ENCODE measurements around the gene BTBD16. TPM values are rescaled to one million over a fixed set of nuclear protein-coding genes. Genes with fewer than 3 reads are reported as not detected.

BTBD16 gene
- total and polyA plus RNA-seq, 3 experiments from 2014 or later, result not detected

DNA sequence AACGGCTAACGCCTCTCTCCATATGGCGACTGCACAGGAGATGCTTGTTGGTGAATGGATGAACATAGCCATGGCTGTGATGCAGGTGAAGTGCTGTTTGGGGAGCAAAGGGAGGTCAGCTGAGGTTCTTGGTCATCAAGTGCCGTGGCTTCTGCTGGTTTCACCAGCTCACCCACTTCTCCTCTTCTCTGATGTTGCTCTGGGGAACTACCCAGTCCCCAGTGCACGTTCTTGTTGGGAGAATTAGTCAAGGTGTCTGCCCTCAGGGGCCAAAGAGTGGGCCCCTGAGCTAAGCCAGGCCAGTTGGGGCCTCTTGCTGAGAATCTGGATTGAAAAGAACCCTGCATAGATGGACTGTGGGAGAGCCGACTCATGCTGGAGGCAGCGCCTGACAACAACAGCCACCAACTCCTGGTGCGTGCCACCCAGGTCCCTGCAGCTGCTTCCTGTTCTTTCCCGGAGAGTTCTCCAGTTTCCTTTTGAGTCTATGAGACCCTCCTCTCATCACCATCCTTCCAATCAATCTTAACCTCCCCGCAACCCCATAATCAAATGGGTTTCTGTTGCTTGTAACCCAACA lies 3.0 kb downstream of the BTBD16 start:
- POLR2A ChIA-PET, result no interaction called here
- H3K4me1 Mint-ChIP-seq, result no peaks in the 10 kb centered on the region

GRCh38 chr10:122276611-122277208 lies 5.6 kb downstream of the BTBD16 start:
- H3K9me3 ChIP-seq (ENCODE audit: low read length), result no peaks in the 10 kb centered on the region
- DNase-seq, result no peak
- no peak overlapping the region for H3K4me3 ChIP-seq (ENCODE audit: low read length)
- Mint-ChIP-seq H3K4me3 (no peak overlapping the region), H3K36me3 (no peaks in the 10 kb centered on the region), H3K4me1 (no peaks in the 10 kb centered on the region), H3K27ac (no peak overlapping the region), H3K9me3 (no peaks in the 10 kb centered on the region), H3K27me3 (peaks cover 7 to 22% of the 10 kb centered on the region in 2 donors)
- ChIA-PET CTCF (interaction anchor here (1.5 kb wide), 1 partner anchor 9 kb away, joined by 6 read pairs; no protein-coding TSS in a partner anchor), POLR2A (no interaction called here)
- no peaks in the 10 kb centered on the region for H3K4me1 ChIP-seq (ENCODE audit: insufficient read depth, low read length)
- no peaks in the 10 kb centered on the region for H3K36me3 ChIP-seq (ENCODE audit: insufficient read depth, low read length)
- H3K27ac ChIP-seq (ENCODE audit: low read depth, low read length), result no peak overlapping the region
- H3K27me3 ChIP-seq (ENCODE audit: insufficient read depth, low read length, poor library complexity, severe bottlenecking), result no peaks in the 10 kb centered on the region

More for the DNA sequence above, 3.0 kb downstream of the BTBD16 start:
- Histone ChIP-seq H3K27ac (ENCODE audit: low read depth, low read length) (no peak overlapping the region), H3K4me3 (ENCODE audit: low read length) (no peak overlapping the region), H3K9me3 (ENCODE audit: low read length) (no peaks in the 10 kb centered on the region), H3K27me3 (ENCODE audit: insufficient read depth, low read length, poor library complexity, severe bottlenecking) (no peaks in the 10 kb centered on the region), H3K4me1 (ENCODE audit: insufficient read depth, low read length) (no peaks in the 10 kb centered on the region), H3K36me3 (ENCODE audit: insufficient read depth, low read length) (no peaks in the 10 kb centered on the region)
- Mint-ChIP-seq H3K27ac (no peak overlapping the region), H3K36me3 (no peaks in the 10 kb centered on the region), H3K27me3 (peaks cover 7 to 17% of the 10 kb centered on the region in 2 donors), H3K4me3 (no peak overlapping the region), H3K9me3 (no peaks in the 10 kb centered on the region)
- CTCF ChIA-PET, result no interaction called here
- DNase-seq, result no peak

DNA sequence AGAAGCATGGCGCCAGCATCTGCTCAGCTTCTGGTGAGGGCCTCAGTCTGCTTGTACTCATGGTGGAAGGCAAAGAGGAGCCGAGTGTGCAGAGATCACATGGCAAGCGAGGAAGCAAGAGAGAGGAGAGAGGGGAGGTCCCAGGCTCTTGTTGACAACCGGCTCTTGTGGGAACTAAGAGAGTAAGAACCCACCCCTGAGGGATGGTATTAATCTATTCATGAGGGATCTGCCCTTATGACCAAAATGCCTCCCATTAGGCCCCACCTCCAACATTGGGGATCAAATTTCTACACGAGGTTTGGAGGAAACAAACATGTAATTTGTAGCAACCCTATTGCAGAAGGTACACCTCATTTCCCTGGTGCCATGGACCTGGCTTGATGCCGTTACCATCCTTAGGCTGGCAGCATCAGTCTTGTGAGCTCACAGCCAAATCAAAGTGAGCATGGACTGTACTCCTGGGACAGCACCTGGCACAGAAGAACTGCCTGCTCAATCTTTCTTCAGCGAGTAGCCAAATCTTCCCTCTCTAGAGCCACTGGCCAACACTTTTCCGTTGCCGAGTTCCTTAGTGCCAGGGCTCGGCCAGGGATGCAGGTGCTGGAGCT lies 6.5 kb downstream of the BTBD16 start:
- Histone ChIP-seq H3K36me3 (ENCODE audit: insufficient read depth, low read length) (no peaks in the 10 kb centered on the region), H3K27ac (ENCODE audit: low read depth, low read length) (no peak overlapping the region), H3K9me3 (ENCODE audit: low read length) (no peaks in the 10 kb centered on the region), H3K4me1 (ENCODE audit: insufficient read depth, low read length) (no peaks in the 10 kb centered on the region), H3K27me3 (ENCODE audit: insufficient read depth, low read length, poor library complexity, severe bottlenecking) (no peaks in the 10 kb centered on the region), H3K4me3 (ENCODE audit: low read length) (no peak overlapping the region)
- Mint-ChIP-seq H3K4me3 (no peak overlapping the region), H3K27me3 (peaks cover 9 to 27% of the 10 kb centered on the region in 2 donors), H3K4me1 (no peaks in the 10 kb centered on the region), H3K9me3 (no peaks in the 10 kb centered on the region), H3K36me3 (no peaks in the 10 kb centered on the region), H3K27ac (no peak overlapping the region)
- ChIA-PET POLR2A (no interaction called here), CTCF (interaction anchor here (1.5 kb wide), 1 partner anchor 10 kb away, joined by 6 read pairs; no protein-coding TSS in a partner anchor)
- DNase-seq, result no peak

DNA sequence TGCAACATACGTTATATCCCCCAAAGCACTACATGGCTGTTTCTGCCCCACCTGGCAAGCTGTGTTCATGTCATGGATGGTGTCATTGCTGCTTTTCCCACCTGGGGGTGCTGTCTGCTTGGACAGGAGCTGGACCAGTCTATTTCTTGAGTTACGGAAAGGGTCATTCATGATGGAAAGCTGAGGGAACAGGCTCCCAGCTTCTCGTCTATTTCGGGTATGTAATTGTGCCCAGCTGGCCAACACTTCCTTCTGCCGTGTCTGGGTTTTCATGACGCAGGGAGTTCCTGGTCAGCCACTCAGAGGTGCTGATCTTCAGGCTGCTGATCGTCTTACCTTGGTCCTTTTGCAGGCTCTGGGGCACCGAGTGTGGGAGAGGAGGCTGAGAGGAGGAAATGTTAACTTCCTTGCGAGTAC lies 8.6 kb downstream of the BTBD16 start:
- POLR2A ChIA-PET, result no interaction called here
- Histone ChIP-seq H3K27me3 (ENCODE audit: insufficient read depth, low read length, poor library complexity, severe bottlenecking) (no peaks in the 10 kb centered on the region), H3K36me3 (ENCODE audit: insufficient read depth, low read length) (no peaks in the 10 kb centered on the region), H3K27ac (ENCODE audit: low read depth, low read length) (no peak overlapping the region), H3K4me3 (ENCODE audit: low read length) (no peak overlapping the region), H3K9me3 (ENCODE audit: low read length) (no peaks in the 10 kb centered on the region), H3K4me1 (ENCODE audit: insufficient read depth, low read length) (no peaks in the 10 kb centered on the region)
- H3K27me3 Mint-ChIP-seq, result peaks cover 7 to 28% of the 10 kb centered on the region in 2 donors
- H3K9me3 Mint-ChIP-seq, result no peaks in the 10 kb centered on the region
- no peak for DNase-seq
- CTCF ChIA-PET, result interaction anchor here (1.0 to 2.0 kb wide), 2 partner anchors 11 to 72 kb away, joined by 3 to 9 read pairs; no protein-coding TSS in a partner anchor
- peak overlapping the region in 1 of 7 donors; percentile 10 for H3K4me3 Mint-ChIP-seq
- no peak overlapping the region for H3K27ac Mint-ChIP-seq
- no peaks in the 10 kb centered on the region for H3K4me1 Mint-ChIP-seq
- H3K36me3 Mint-ChIP-seq, result no peaks in the 10 kb centered on the region

- Histone ChIP-seq H3K27ac (ENCODE audit: low read depth, low read length) (no peak overlapping the region), H3K9me3 (ENCODE audit: low read length) (no peaks in the 10 kb centered on the region), H3K4me1 (ENCODE audit: insufficient read depth, low read length) (no peaks in the 10 kb centered on the region), H3K4me3 (ENCODE audit: low read length) (no peak overlapping the region), H3K36me3 (ENCODE audit: insufficient read depth, low read length) (no peaks in the 10 kb centered on the region), H3K27me3 (ENCODE audit: insufficient read depth, low read length, poor library complexity, severe bottlenecking) (no peaks in the 10 kb centered on the region)
- H3K4me3 Mint-ChIP-seq, result no peak overlapping the region
- no peak overlapping the region for H3K27ac Mint-ChIP-seq
- no peaks in the 10 kb centered on the region for H3K9me3 Mint-ChIP-seq
- H3K27me3 Mint-ChIP-seq, result peaks cover 7 to 31% of the 10 kb centered on the region in 2 donors
- POLR2A ChIA-PET, result no interaction called here
- CTCF ChIA-PET, result interaction anchor here (1.0 to 2.0 kb wide), 2 partner anchors 12 to 72 kb away, joined by 3 to 9 read pairs; no protein-coding TSS in a partner anchor
- no peak for DNase-seq
- no peaks in the 10 kb centered on the region for H3K4me1 Mint-ChIP-seq
- H3K36me3 Mint-ChIP-seq, result no peaks in the 10 kb centered on the region
Observed at GRCh38 chr10:122280156-122280555, 9.1 kb downstream of the BTBD16 start.

- no peaks in the 10 kb centered on the region for H3K36me3 Mint-ChIP-seq
- H3K9me3 Mint-ChIP-seq, result no peaks in the 10 kb centered on the region
- H3K27ac ChIP-seq (ENCODE audit: low read depth, low read length), result no peak overlapping the region
- ChIA-PET CTCF (no interaction called here), POLR2A (no interaction called here)
- no peaks in the 10 kb centered on the region for H3K4me1 Mint-ChIP-seq
- no peak for DNase-seq
- H3K4me1 ChIP-seq (ENCODE audit: insufficient read depth, low read length), result no peaks in the 10 kb centered on the region
- peaks cover 5 to 24% of the 10 kb centered on the region in 2 donors for H3K27me3 Mint-ChIP-seq
- no peak overlapping the region for H3K4me3 ChIP-seq (ENCODE audit: low read length)
- H3K9me3 ChIP-seq (ENCODE audit: low read length), result no peaks in the 10 kb centered on the region
- H3K4me3 Mint-ChIP-seq, result no peak overlapping the region
- H3K27me3 ChIP-seq (ENCODE audit: insufficient read depth, low read length, poor library complexity, severe bottlenecking), result no peaks in the 10 kb centered on the region
- no peaks in the 10 kb centered on the region for H3K36me3 ChIP-seq (ENCODE audit: insufficient read depth, low read length)
- no peak overlapping the region for H3K27ac Mint-ChIP-seq
Observed at GRCh38 chr10:122281018-122281626, 10.0 kb downstream of the BTBD16 start.

- peaks cover 9 to 28% of the 10 kb centered on the region in 2 donors for H3K27me3 Mint-ChIP-seq
- H3K4me3 ChIP-seq (ENCODE audit: low read length), result no peak overlapping the region
- POLR2A ChIA-PET, result no interaction called here
- no peaks in the 10 kb centered on the region for H3K36me3 ChIP-seq (ENCODE audit: insufficient read depth, low read length)
- no peaks in the 10 kb centered on the region for H3K9me3 ChIP-seq (ENCODE audit: low read length)
- H3K4me3 Mint-ChIP-seq, result no peak overlapping the region
- no peaks in the 10 kb centered on the region for H3K4me1 Mint-ChIP-seq
- H3K4me1 ChIP-seq (ENCODE audit: insufficient read depth, low read length), result no peaks in the 10 kb centered on the region
- H3K27me3 ChIP-seq (ENCODE audit: insufficient read depth, low read length, poor library complexity, severe bottlenecking), result no peaks in the 10 kb centered on the region
- no peak overlapping the region for H3K27ac ChIP-seq (ENCODE audit: low read depth, low read length)
- no peaks in the 10 kb centered on the region for H3K9me3 Mint-ChIP-seq
- CTCF ChIA-PET, result no interaction called here
- H3K27ac Mint-ChIP-seq, result no peak overlapping the region
- no peaks in the 10 kb centered on the region for H3K36me3 Mint-ChIP-seq
- no peak for DNase-seq
Observed at GRCh38 chr10:122281751-122282150, 10.7 kb downstream of the BTBD16 start.

DNA sequence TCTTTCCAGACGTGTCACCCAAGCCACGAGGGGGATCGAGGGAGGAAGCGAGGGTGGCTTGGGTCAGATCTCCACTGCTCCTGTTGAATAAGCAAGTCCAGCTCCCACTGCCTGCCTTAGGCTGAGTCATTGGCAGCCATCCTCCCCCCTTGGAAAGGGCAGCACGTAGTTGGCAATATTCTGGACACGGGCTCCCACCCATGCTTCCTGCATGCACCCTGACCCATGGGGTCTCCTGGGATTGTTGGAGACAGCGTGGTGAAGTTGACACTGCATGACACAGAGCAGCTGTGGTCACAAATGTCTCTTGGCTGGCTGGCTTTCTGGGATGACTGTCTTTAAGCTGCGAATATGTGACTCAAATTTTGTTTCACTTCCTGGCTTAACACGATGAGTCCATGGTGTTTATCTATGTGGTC lies 11.2 kb downstream of the BTBD16 start:
- H3K27ac ChIP-seq (ENCODE audit: low read depth, low read length), result no peak overlapping the region
- Mint-ChIP-seq H3K27me3 (peaks cover 9 to 31% of the 10 kb centered on the region in 2 donors), H3K36me3 (no peaks in the 10 kb centered on the region), H3K4me1 (no peaks in the 10 kb centered on the region), H3K9me3 (no peaks in the 10 kb centered on the region), H3K4me3 (no peak overlapping the region), H3K27ac (no peak overlapping the region)
- CTCF ChIA-PET, result no interaction called here
- H3K4me1 ChIP-seq (ENCODE audit: insufficient read depth, low read length), result no peaks in the 10 kb centered on the region
- DNase-seq, result no peak
- no peaks in the 10 kb centered on the region for H3K36me3 ChIP-seq (ENCODE audit: insufficient read depth, low read length)
- POLR2A ChIA-PET, result no interaction called here
- no peaks in the 10 kb centered on the region for H3K27me3 ChIP-seq (ENCODE audit: insufficient read depth, low read length, poor library complexity, severe bottlenecking)
- H3K9me3 ChIP-seq (ENCODE audit: low read length), result no peaks in the 10 kb centered on the region
- no peak overlapping the region for H3K4me3 ChIP-seq (ENCODE audit: low read length)
